Activated T-cell treated with anti-CD3 and anti-CD28 coated beads for 1 hour (primary cell): ENCODE results near the gene DENND1A.

Experiments used
- DNase-seq: peaks from one replicate; pipeline ENCODE4 v3.0.0-alpha.2; 2020; ENCODE audit warnings: low read depth

Gene DENND1A

DNA sequence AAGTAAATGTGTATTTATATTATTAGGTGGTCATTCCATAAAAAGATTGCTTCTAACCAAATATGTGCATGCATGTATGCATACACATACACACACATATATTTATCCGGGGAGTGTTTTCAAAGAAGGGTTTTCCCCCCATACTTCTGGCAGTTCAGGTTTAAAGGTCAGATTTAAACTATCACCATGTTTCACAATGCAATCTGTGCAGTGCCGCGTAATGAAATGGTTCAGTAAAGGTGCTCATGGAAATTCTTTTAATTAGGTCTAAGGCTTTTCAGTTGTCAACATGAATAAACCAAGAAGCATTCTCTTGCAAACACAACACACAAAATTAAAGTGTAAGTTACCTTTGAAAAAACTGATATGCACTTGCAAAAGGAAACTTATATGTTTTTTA is 362.9 kb downstream of the DENND1A start:
- DNase-seq = no peak

- no peak for DNase-seq
Measured at GRCh38 chr9:123564652-123565051, 365.3 kb downstream of the DENND1A start.

DNA sequence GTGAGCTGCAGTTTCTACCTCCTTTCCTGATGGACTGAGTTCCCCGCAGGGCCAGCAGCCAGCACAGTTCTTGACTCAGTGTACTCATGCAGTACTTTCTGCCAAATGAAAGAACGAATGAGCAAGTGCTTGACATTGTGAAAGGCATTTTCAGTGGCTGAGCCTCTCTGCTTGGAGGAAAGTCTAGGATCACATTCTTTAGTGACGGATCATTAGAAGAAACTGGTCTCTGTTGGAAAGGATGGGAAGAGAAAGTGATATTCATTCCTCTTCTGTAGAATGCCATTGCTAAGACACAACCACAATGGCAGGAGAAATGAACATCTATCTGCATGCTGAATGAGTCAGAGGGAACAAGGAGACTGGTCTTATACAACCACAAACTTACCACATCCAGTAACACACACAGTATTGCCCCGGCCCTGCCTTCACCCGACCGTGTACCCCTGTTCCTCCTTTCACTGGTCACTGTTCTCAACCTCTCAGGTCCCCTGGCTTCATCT is 367.0 kb downstream of the DENND1A start:
- no peak for DNase-seq

- DNase-seq = no peak
Measured at GRCh38 chr9:123561046-123561445, 368.9 kb downstream of the DENND1A start.

DNA sequence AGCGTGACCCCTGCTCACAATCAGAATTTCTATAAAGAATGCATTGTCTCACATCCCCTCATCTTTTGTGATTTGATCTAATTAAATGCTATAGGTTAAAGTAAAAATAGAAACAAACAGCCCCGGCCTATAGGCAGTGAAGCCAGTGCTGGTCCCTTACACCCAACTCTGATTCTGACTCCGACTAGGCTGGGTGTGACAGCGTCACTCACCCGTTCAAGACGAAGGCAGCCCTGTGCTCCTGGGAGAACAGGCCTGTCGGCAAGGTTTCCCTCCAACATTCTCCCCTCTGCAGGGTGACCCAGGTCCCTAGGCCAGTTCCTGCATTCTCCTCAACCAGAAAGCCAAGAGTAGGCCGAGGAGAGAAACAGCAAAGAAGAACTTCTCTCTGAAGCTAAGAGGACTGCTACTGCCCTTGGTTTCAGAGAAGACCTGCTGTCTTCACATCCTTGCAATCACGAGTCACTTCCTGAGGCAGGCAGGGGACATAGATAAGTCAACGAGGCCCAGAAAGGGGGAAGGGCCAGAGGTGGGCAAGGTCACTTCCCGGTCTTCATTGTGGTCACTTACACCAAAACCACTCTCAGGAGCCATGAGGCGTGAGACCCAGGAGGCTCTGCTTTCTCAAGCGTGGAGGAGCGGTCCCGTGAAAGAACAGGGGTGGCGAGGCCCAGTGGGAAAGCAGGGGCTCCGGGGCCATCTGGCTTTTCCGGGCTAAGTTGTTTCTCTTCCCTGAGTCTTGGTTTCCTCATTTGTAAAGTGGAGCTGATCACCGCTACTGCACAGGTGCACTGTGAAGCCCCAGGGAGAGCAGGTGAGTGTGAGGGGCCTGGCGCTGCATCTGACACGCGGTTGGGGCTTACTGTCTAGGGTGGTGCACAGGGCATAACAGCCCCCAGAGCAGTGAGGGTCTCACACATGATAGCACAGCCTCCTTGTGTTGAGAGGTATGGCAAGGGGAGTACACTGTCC is 373.2 kb downstream of the DENND1A start:
- DNase-seq = no peak

GRCh38 chr9:123555646-123556045 is 374.3 kb downstream of the DENND1A start:
- DNase-seq = no peak

DNA sequence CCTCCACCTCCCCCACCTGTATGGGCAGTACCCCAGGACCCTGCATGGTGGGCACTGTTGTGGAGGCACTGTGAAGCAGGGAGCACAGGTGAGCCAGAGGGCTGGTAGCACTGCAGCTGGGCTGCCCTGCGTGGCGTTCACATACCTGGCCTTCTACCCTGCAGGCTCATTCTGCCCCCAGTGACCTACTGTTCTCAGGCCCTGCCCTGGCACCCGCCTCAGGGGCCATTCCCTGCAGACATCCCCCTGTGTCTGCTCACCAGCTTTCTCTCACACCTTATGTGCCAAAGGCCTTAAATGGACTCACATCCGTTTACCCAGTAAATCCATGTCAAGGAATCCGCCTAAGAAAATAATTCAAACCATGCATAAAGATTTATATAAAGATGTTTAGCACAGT is 377.4 kb downstream of the DENND1A start:
- DNase-seq = no peak

GRCh38 chr9:123551734-123552133 is 378.2 kb downstream of the DENND1A start:
- no peak for DNase-seq

DNA sequence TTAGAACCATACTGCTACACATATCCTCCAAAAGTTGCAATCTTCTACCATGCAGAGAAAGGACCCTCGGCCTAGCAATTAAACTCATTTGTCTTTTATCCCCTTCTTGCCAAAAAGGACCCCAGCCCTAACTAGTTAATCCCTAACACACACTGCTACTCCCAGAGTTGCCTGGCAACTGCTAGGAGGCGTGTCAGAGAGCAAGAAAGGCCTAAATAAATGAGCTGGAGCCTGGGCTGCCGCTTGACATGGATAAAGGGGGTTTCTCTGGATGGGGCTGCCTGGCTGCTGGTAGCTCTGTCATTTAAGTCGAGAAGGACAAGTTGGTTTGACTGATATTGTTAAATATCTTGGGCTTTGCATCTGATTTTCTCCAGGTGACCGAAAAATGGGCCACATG is 379.1 kb downstream of the DENND1A start:
- no peak for DNase-seq

GRCh38 chr9:123550012-123550411 is 379.9 kb downstream of the DENND1A start:
- DNase-seq = no peak

DNA sequence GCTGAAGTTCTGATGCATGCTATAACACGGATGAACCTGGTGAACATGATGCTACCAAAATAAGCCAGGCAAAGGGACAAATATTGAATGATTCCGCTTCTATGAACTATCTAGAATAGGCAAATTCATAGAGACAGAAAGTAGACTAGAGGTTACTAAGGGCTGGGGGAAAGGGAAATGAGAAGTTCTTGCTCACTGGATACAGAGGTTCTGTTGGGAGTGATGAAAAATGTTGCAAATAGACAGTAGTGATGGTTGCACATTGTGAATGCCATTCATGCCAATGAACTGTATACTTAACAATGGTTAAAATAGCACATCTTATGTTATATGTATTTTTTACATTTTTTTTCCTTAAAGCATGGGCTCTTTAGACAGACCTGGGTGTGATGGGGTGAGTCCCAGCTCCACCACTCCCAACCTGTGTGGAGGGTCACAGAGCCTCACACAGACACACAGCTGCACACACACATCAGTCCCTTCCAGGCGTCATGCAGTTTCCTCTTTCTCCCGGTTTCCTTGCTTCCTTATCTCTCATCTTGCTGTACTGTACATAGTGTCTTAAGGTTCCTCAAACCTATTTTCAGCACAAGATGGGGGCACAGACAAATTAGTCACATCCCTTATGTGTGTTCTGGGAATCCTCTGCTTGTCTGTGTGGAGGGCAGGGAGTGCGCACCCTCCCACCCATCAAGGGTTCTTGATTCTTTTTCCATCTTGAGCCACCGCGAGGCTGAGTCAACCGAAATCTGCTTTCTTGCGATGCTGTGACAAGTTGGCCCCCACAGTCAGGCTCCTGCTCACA is 381.0 kb downstream of the DENND1A start:
- DNase-seq = no peak

- DNase-seq = no peak
Measured at GRCh38 chr9:123544007-123544827, 385.7 kb downstream of the DENND1A start.

GRCh38 chr9:123543492-123543891 is 386.4 kb downstream of the DENND1A start:
- no peak for DNase-seq

DNA sequence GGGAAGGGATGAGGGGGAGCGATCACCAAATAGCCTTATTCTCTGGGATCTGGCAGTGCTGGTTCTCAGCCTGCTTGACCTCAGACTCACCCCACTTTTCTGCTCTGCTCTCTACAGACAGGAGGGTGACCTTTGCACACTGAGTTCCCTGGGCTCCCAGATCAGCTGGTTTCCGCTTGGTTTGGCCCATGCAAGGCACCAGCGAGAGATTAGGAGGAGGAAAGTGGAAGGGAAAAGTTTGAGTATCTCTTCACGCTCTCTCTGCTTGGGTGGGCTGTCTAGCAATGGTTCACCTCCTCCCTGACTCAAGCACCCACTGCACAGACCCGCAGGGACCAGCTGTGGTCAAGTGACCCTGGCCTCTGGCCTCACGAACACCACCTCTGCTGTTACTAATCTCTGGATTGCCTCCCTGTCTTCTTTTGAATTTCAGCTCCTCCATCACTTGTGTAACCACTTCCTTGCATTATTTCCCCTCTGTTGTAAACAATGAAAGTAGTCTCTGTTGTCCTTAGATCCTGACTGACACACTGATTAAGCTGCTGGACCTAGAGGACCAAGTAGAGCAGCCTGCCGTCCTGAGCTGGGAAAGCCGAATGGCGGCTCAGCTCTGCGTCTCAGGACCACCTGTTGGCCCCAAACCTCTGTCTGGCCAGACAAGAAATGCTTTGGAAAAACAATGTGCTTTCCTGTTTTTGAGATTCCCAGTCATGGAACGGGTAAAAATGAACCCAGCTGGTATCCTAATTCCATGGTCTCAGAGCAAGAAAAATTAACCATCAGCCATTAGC is 387.3 kb downstream of the DENND1A start:
- DNase-seq = no peak

GRCh38 chr9:123541411-123541810 is 388.5 kb downstream of the DENND1A start:
- DNase-seq = no peak

DNA sequence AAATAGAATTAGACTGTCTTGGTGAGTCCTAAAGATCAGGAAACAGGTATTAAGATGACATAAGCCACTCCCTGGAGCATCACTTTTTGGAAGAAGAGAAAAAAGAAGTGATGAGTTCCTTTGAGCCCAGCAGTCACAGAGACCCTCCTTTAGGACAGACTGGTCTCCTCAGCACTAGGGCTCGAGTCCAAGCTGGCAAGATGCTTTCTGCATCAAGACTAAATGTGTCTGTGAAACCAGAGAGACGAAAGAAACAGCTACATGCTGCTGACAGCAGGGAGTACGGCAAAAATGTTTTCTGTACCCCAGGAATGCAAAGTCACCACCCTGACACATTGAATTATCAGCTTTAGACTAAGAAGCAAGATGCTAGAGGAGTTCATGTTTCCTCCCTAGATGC is 389.5 kb downstream of the DENND1A start:
- no peak for DNase-seq

DNA sequence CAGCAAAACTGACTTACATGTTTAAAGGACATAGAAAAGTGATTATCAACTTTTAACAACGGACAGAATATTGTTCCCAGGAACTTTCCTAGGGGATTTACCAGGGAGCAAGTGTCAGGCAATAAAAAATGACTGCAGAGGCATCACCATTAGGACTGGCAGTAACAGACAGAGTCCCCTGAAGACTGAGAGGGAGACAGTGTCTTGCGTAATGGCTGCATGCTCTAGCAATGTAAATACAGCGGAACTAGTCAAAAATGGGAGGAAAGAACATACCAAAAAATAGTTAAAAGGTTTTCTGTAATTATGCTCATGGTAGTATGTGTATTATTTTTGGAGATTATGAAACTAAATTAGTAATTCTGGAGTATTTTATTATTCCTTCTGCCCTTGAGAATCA is 392.1 kb downstream of the DENND1A start:
- no peak for DNase-seq

- DNase-seq = no peak
Measured at GRCh38 chr9:123536455-123536868, 393.5 kb downstream of the DENND1A start.

DNA sequence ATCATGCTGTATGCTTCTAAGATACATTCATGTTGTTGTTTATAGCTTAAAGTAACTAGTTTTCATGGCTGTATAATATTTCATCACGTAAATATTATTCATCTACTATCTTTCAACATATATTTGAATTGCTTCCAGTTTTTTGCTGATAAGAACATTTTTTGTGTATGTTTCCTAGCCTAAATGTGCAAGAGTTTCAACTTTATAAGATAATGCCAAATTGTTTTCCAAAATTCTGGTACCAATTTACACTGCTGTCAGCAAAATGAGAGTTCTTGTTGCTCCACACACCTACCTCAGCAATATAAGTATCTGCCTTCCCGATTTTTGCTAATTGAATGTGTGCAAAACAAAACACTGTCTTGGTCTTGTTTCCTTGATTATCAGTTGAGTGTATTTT is 395.6 kb downstream of the DENND1A start:
- DNase-seq = no peak

- no peak for DNase-seq
Measured at GRCh38 chr9:123530244-123530643, 399.7 kb downstream of the DENND1A start.

- DNase-seq = no peak
Measured at GRCh38 chr9:123528501-123528900, 401.4 kb downstream of the DENND1A start.
